ENCODE measurements around the gene CCNF.
A peak's percentile ranks its signal among the peaks of the same experiment; 100 is the strongest.

The CCNF gene

DNA sequence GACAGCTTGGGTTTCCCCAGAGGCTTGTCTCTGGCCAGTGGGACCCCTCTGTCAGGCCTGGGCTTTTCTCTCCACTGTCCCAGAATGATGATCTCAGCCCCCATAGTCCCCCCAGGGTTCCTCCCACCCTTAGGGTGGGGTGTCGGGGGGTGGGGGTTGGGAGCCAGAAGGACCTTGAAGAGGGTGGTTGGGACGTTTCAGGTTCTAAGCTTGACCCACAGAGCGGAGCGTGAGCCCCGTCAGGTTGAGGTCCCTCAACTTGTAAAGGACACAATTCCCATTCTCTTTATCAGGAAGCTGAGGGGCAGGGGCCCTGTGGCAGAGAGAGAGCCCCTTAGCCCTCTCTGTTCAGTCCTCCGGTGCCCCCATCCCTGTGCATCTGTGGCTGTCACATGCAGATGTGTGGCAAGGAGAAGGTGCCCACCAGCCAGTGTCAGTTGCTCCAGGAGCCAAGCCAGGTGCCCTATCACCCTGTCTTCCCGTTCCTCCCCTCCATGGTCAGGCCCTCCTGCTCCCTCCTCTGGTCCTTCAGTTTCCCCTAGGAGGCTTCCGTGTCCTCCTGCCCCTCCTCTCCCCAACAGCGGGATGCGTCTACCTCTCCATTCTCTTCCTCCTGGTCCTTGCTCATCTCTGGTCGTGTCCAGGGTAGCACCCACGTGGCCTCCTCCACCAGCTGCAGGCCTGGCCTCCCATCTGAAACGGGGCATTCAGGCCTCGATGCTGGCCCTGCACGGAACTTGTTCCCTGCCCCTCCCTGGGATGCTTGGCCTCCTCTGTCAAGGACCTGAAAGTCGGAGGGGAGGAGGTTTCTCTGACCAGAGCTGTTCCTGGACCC lies 40.4 kb downstream of the CCNF start:
- TF ChIP-seq, protein P1, sequence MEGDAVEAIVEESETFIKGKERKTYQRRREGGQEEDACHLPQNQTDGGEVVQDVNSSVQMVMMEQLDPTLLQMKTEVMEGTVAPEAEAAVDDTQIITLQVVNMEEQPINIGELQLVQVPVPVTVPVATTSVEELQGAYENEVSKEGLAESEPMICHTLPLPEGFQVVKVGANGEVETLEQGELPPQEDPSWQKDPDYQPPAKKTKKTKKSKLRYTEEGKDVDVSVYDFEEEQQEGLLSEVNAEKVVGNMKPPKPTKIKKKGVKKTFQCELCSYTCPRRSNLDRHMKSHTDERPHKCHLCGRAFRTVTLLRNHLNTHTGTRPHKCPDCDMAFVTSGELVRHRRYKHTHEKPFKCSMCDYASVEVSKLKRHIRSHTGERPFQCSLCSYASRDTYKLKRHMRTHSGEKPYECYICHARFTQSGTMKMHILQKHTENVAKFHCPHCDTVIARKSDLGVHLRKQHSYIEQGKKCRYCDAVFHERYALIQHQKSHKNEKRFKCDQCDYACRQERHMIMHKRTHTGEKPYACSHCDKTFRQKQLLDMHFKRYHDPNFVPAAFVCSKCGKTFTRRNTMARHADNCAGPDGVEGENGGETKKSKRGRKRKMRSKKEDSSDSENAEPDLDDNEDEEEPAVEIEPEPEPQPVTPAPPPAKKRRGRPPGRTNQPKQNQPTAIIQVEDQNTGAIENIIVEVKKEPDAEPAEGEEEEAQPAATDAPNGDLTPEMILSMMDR (IDR thresholded peaks at IDR 0.05; ENCODE audit: low read depth, low read length): no peak
- TF ChIP-seq, protein P2, sequence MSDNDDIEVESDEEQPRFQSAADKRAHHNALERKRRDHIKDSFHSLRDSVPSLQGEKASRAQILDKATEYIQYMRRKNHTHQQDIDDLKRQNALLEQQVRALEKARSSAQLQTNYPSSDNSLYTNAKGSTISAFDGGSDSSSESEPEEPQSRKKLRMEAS (IDR thresholded peaks at IDR 0.05; ENCODE audit: low read depth, low read length): no peak
- no peak for TF ChIP-seq POLR2A (IDR thresholded peaks at IDR 0.05; ENCODE audit: extremely low read depth, insufficient read length)
- TF ChIP-seq MYC (IDR thresholded peaks at IDR 0.05; ENCODE audit: low read depth, low read length): no peak
- peak overlapping the region; percentile 32 for H3K4me3 ChIP-seq (ENCODE audit: low read depth, low read length)
- peak; percentile 34 for DNase-seq (ENCODE audit: low read depth)

DNA sequence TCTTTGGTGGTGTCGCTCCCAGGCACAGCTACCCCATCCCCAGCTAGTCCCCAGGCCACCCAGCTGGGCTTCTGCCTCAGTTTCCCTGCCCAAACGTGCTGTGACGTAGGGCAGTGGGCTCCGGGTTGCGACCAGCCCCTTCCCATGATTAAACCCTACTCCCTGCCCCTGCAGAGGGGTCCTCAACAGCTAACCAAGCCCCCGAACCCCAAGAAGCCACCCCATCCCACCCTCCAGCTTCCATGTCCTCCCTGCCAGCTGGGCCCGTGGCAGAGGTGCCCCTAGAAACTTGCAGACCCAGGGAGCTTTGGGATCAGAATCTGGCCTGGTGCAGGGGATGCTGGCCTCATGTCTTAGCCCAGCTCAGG lies 41.0 kb downstream of the CCNF start:
- TF ChIP-seq MYC (IDR thresholded peaks at IDR 0.05; ENCODE audit: low read depth, low read length) (no peak), POLR2A (IDR thresholded peaks at IDR 0.05; ENCODE audit: extremely low read depth, insufficient read length) (no peak)
- TF ChIP-seq, protein P2 (IDR thresholded peaks at IDR 0.05; ENCODE audit: low read depth, low read length): no peak
- TF ChIP-seq, protein P1 (IDR thresholded peaks at IDR 0.05; ENCODE audit: low read depth, low read length): no peak
- DNase-seq (ENCODE audit: low read depth): no peak
- no peak overlapping the region for H3K4me3 ChIP-seq (ENCODE audit: low read depth, low read length)

DNA sequence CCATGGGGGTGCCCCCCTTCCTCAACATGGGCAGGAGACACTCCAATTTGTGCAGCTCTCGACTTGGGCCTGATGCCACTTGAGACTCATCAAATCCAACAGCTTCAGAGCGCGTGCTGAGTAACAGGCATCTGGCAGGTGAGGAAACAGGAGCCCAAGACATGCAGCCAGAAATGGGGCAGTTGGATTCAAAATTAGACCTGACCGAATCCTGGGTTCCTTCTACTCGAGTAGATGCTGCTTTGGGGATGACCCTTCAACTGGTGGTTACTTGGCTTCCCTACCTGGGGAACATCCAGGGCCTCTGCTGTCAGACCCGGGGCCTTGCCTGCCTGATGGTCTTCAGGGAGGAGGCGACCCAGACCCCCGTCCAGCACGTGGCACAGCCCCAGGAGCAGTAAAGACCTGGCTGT lies 41.4 kb downstream of the CCNF start:
- TF ChIP-seq, protein P1 (IDR thresholded peaks at IDR 0.05; ENCODE audit: low read depth, low read length): no peak
- TF ChIP-seq, protein P2 (IDR thresholded peaks at IDR 0.05; ENCODE audit: low read depth, low read length): no peak
- peak; percentile 59 for DNase-seq (ENCODE audit: low read depth)
- H3K4me3 ChIP-seq (ENCODE audit: low read depth, low read length): peak overlapping the region; percentile 21

DNA sequence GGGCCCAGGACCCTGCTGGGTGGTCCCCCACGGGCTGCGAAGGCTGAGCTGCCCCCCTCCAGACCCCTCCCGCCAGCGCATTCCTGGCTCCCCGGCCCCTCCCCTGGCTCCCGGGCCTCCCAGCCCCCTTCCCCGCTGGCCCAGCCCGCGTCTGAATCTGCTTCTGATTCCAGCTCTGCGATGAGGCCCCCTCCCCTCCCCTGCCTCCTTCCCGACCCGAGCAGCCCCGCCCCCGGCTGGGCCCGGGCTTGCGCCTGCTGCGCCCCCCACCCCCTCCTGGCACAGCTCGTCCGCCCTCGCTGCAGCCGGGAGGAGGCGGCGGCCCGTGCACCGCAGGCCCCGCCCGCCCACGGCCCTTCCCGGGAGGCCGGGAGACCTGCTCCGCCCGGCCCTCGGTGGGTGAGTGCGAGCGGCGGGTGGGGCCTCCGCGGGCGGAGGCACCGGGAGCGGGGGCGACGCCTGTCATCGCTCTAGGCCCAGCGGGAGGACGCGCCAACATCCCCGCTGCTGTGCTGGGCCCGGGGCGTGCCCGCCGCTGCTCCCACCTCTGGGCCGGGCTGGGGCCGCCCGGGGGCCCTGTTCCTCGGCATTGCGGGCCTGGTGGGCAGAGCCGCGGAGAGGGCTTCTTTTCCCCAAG lies 41.9 kb downstream of the CCNF start, which contains the start of gene NTN3:
Gene NTN3 (plus strand): TSS at position 282 of the 637 bp plus-strand sequence. CDS start 405 bp downstream, outside the sequence.
- peak within 1 kb of the TSS; percentile 21 for H3K4me3 ChIP-seq (ENCODE audit: low read depth, low read length)
- peak; percentile 87 for DNase-seq (ENCODE audit: low read depth)
- peak; percentile 28 for TF ChIP-seq POLR2A (IDR thresholded peaks at IDR 0.05; ENCODE audit: extremely low read depth, insufficient read length)
- TF ChIP-seq, protein P2 (IDR thresholded peaks at IDR 0.05; ENCODE audit: low read depth, low read length): no peak

DNA sequence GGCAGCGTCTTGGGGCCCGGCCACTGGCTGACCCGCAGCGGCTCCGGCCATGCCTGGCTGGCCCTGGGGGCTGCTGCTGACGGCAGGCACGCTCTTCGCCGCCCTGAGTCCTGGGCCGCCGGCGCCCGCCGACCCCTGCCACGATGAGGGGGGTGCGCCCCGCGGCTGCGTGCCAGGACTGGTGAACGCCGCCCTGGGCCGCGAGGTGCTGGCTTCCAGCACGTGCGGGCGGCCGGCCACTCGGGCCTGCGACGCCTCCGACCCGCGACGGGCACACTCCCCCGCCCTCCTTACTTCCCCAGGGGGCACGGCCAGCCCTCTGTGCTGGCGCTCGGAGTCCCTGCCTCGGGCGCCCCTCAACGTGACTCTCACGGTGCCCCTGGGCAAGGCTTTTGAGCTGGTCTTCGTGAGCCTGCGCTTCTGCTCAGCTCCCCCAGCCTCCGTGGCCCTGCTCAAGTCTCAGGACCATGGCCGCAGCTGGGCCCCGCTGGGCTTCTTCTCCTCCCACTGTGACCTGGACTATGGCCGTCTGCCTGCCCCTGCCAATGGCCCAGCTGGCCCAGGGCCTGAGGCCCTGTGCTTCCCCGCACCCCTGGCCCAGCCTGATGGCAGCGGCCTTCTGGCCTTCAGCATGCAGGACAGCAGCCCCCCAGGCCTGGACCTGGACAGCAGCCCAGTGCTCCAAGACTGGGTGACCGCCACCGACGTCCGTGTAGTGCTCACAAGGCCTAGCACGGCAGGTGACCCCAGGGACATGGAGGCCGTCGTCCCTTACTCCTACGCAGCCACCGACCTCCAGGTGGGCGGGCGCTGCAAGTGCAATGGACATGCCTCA lies 42.6 kb downstream of the CCNF start:
- TF ChIP-seq POLR2A (IDR thresholded peaks at IDR 0.05; ENCODE audit: extremely low read depth, insufficient read length): peak; percentile 12
- TF ChIP-seq, protein P2 (IDR thresholded peaks at IDR 0.05; ENCODE audit: low read depth, low read length): peak; percentile 89
- TF ChIP-seq, protein P1 (IDR thresholded peaks at IDR 0.05; ENCODE audit: low read depth, low read length): no peak
- TF ChIP-seq MYC (IDR thresholded peaks at IDR 0.05; ENCODE audit: low read depth, low read length): peak; percentile 74
- peak; percentile 71 for DNase-seq (ENCODE audit: low read depth)
- no peak overlapping the region for H3K4me3 ChIP-seq (ENCODE audit: low read depth, low read length)
